Right renal pelvis (tissue), 4 donors: ENCODE measurements around the gene CCDC183. TPM values are rescaled to one million over a fixed set of nuclear protein-coding genes. Genes with fewer than 3 reads are reported as not detected.
"Not testable (repeated sequence)": the region's sequence is repeated elsewhere in the genome, so short reads cannot be mapped to it uniquely, and the experiment has no call there.

Experiments used
- DNase-seq, 4 donors: peaks; one replicate each; pipeline ENCODE4 v3.0.0-alpha.2; 2013; ENCODE audit warnings: low read depth in 4 of 4, low spot score in 3 of 4, missing footprints in 1 of 4
- polyA plus RNA-seq, 4 donors: library from polyadenylated mRNA; unstranded; fragments of 120-200 nt; gene quantifications; one replicate each; pipeline ENCODE4 v1.2.1, GENCODE V29; 2013; ENCODE audit not compliant: insufficient read length in 4 of 4

The CCDC183 gene
- polyA plus RNA-seq, 4 donors: 4.8 to 6.2 (median 5.2) TPM

DNA sequence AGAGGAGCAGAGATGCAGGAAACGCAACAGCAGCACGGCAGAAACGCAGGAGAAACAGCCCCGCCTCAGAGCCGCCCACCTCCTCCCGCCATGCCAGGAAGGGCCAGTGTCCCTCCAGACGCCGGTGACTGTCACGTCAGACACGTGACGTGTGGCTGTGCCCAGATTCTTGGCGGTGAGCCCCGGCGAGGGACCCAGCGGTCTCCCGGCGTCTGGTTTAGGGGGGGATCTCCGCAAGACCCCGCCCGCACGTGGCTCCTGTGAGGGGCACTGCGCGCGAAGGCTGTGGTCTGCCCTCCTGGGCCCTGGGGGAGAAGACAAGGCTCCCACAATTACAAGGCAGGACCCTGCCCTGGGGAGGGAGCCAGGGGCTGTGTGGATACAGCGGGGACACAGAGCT is 35.7 kb upstream of the CCDC183 start:
- no peak for DNase-seq

DNA sequence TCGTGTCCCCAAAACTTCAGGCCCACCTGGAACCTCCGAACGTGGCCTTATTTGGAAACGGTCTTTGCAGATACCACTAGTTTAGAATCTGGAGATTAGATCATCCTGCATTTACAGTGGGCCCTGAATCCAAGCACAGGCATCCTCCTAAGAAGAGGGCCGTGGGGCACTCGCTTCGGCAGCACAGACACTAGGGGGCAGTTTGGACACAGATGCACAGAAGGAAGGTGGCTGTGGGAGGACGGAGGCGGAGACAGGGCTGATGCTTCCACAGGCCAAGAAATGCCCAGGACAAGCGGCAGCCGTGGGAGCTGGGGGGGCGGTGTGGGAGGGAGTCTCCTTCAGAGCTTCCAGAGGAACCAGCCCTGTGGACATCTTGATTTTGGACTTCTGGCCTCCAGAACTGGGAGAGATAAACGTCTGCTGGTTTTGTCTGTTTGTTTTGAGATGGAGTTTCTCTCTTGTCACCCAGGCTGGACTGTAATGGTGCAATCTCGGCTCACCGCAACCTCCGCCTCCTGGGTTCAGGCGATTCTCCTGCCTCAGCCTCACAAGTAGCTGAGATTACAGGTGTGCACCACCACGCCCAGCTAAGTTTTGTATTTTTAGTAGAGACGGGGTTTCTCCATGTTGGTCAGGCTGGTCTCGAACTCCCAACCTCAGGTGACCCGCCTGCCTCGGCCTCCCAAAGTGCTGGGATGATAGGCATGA is 35.1 kb upstream of the CCDC183 start:
- DNase-seq: not testable (repeated sequence)

DNA sequence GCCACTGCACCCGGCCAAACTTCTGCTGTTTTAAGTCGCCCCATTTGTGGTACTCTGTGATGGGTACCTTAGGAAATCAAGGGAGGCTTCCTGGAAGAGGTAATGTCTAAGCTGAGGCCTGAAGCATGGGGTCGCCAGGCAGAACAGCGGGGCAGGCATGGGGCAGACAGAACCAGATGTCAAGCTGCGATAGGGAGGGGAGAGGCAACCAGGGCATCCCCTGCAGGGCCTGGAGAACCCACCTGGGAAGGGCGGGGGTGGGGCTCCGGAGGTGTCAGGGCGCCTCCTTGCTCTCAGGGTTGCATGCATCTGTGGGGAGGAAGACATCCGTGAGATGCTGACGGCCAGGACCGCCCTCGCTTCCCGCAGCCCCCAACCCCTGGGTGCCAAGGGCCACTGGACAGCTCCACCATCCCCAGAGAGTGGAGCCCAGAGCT is 34.6 kb upstream of the CCDC183 start:
- no peak for DNase-seq

DNA sequence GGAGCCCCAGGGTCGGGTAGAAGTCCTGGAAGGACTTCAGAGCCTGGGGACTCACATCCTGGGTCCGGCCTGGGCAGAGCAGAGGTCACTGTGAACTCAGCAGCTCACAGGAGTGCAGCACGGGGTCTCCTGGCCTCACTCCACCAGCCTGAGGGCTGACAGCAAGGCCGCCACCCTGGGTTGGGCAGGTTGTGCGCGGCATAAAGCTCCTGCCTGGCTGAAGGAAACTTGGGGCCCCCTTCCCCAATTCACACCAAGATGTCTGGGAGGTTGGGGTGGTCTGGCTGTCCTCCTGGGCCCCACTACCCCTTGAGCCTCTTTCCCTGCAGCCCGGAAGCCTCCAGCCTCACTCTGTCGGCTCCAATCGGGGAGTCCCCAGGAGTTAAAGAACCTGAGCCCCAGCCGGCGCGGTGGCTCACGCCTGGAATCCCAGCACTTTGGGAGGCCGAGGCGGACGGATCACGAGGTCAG is 33.9 kb upstream of the CCDC183 start:
- DNase-seq: no peak

DNA sequence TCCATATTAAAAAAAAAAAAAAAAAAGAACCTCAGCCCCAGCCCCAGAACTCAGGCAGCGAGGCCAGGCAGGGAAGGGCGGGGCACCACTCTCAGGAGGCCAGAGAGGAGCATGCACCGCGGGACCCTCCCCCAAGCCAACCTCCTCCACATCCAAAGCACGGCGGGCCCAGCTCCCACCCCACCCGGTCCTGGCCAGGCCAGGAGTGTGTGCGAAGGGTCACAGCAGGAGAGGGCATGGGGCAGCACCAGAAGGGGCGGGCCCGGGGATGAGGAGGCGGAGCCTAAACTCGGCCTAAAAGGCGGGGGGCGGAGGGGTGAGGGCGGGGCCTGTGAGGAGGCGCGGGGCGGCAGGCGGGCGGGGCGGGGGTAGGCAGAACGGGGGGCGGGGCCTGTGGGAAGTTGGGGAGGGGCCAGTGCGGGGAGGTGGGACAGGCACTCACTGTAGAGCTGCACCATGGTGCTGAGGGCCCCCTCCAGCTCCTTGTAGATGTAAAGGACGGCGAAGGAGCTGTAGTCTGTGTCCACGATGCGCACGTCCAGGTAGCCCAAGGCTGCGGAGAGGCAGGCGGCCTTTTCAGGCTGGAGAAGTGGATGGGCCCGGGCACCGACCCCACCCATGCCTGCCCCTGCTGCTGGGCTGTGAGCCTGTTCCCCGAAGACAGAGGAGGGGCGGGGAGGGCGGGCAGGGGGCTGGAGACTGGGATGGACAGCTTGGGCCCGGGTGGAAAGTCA is 33.1 kb upstream of the CCDC183 start:
- no peak for DNase-seq

DNA sequence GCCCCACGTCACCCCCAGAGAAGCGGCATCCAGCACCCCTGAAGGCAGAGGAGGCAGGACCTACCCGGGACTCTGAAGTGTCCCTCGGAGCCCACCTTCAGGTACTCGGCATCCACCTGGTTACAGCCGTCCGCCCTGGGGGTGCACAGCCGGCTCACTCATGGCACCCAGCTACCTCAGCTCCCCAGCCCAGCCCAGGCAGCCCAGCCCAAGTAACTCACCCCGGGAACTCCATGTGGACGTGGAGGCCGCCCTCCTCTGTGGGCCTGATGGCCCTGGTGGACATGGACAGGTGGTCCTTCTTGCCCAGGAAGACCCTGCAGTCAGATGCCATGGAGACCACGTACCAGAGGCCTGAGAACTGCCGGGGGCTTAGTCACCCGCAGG is 32.5 kb upstream of the CCDC183 start:
- no peak for DNase-seq

DNA sequence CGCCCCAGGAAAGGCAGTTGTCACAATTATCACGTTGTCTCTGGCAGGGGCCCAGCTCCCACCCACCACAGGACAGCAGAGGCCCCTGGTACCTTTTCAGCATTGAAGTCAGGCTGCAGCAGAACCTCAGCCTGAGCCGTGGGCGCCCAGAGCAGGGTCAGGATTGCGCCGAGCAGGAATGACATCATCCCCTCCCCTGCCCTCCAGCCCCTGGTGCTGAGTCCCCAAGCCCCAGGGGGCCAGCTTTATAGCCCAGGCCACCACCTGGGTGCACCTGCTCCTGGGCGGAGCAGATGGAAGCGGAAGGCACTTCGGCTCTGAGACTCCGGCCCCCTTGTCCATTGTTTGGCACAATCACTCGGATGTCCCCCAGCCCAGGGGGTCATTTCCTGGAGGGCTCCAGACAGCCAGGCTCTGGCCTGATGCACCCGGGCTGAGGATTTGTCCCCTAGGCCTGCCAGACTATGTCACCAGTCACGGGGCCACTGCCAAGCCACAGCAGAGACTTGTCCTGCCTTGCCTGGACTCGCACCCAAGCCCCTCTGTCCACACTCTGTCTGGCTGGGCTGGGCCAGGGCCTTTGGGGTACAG is 31.7 kb upstream of the CCDC183 start, which contains the start of gene LCN15:
TSS of gene LCN15 (minus strand) at position 218 of the 591 bp plus-strand sequence. CDS start at position 188, 30 bp downstream.
- DNase-seq: no peak

DNA sequence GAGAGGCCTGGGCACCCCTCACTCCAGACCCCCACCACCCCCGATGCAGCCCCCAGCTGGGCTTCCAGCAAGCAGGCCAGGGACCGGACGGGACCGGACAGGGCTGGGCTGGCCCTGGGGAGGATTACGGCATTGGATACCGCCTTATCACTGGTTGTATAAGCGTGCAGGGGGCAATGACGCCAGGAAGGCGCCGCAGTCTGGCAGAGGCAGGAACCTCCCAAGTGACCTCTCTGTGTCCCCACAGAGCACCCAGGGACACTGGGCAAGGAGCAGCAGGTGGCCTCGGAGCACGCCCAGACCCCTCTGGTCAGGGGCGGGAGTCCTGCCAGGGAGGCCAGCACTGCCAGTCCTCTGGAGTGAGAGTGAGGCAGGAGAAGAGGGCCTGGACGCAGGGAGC is 31.1 kb upstream of the CCDC183 start:
- no peak for DNase-seq

DNA sequence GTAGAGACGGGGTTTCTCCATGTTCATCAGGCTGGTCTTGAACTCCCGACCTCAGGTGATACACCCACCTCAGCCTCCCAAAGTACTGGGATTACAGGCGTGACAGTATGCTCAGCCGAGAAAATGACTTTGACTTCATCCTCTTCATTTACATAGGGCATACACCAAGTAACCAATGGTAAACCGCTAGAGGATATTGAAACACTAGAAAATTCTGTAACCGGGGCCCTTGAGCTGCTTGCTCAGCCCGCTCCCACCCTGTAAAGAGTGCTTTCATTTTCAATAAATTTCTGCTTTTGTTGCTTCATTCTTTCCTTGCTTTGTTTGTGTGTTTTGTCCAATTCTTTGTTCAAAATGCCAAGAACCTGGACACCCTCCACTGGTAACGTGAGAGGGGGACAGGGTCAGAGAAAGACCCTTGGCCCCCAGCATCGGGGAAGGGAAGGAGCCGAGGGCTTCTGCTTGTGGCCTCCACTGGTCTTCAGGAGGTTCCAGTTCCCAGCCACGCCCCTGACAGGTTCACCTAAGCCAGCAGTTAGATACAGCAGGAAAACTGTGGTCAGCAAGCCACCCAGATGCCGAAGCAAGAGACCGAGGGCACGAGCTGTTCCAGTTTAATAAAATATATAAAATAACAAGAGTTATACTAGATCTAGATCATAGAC is 30.3 kb upstream of the CCDC183 start:
- not testable (repeated sequence) for DNase-seq

DNA sequence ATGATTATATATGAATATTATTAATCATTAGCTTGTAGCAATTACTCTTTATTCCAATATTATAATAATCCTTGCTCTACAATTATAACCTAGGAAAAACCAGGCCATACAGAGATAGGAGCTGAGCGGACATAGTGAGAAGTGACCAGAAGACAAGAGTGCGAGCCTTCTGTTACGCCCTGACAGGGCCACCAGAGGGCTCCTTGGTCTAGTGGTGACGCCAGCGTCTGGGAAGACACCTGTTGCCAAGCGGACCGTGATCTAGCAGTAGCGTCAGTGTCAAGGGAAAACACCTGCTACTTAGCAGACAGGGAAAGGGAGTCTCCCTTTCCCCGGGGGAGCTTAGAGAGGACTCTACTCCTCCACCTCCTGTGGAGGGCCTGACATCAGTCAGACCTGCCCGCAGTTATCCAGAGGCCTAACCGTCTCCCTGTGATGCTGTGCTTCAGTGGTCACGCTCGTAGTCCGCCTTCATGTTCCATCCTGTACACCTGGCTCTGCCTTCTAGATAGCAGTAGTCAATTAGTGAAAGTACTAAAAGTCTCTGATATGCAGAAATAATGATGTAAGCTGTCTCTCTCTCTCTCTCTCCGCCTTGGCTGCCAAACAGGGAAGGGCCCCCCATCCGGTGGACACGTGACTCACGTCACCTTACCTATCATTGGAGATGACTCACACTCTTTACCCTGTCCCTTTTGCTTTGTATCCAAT is 29.6 kb upstream of the CCDC183 start:
- DNase-seq: not testable (repeated sequence)

DNA sequence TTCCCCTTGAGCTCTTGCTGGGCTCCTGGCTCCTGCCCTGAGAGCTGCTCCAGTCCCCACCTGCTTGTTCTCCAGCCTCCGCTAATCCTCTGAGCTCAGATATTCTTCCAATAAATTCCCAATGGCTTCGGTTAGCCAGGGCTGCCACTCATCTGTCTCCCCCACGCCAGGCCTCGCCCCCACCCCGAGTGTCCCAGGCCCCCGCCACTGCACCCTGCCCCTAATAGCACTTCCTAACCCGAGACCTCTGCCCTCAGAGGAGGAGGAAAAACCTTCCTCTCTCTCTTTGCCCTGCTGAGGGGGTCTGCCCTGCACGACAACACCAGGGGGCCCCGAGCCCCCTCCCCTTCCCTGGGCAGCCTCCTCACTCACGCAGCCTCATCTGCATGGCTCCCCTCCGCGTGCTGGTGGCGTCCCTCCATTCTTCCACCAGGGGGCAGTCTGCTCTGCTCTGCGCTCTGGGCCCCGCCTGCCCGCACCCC is 26.4 kb upstream of the CCDC183 start:
- DNase-seq: no peak

DNA sequence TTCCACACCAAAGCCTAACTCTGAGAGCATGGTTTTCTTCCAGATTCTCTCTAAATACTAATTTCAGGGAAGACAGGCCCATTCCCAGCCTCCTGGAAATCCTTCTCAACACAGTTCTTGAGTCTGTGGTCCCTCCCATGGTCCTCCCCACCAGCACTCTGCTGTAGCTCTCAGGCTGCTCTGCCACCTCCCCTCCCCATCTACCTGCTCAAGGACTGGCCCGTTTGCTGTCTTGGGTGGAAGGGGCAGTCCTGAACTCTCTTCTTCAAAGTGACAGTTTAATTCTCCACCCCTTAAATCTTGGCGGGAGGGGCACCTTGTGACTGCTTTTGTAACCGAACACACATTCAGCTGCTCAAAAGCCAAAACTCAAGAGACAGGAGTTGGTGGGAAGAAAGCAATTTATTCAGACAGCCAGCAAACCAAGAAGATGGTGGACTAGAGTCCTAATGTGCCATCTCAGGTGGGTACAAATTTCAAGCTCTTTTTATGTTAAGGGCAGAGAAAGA is 24.2 kb upstream of the CCDC183 start:
- DNase-seq: no peak

DNA sequence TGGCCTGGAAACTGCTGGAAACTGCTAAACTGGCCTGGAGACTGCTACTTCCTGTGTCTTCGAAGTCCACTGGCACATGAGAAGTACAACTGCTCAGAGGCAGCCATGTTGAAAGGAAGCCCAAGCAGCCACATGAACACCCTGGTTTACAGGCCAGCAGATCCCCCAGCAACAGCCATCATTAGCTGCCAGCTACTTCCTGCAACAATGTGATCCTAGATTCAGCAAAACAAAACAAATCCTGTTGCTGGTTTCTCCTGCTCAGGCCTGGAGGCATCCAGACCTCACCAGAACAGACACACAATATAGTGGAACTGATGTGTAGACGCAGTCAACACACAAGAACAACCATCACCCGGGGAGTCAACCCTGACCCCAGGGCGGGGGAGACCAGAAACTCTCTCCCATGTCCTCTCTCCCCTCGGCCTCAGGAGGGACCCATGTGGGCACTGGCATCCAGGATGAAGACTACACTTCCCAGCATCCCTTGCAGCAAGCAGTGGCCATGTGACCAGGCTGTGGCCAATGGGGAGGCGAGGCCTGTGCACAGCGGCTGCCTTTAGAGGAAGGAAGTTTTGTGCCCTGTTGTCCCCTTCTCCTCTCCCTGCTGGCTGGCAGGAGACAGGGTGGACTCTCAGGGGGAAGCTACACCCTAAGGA is 22.6 kb upstream of the CCDC183 start:
- DNase-seq: no peak

DNA sequence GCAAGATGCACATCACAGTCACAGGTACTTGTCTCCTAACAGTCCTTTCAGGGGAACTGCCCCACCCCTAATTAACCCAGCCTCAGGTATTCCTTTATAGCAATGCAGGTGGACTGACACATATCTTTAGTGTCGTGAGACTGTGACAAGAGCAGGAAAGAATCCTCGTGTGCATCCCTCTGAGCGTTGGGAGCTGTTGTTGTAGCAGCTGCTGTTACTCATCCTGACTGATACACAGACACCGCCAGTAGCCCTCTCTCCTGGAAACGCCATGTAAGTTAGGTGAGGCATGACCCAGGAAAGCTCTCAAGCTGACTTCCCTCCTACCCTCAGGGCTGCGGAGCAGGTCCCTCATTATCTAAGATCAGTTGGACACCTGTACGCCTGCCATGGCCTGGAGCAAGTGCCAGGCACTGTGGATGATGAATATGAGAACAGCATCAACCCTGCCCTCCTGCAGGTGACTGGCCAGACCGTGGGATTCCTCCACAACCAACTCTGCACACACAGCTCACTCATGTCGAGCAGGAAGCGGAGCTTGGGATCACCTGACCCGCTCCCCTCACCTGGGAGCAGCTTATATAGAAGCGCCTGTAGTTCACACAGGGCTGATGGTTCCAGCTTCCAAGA is 21.6 kb upstream of the CCDC183 start:
- no peak for DNase-seq

DNA sequence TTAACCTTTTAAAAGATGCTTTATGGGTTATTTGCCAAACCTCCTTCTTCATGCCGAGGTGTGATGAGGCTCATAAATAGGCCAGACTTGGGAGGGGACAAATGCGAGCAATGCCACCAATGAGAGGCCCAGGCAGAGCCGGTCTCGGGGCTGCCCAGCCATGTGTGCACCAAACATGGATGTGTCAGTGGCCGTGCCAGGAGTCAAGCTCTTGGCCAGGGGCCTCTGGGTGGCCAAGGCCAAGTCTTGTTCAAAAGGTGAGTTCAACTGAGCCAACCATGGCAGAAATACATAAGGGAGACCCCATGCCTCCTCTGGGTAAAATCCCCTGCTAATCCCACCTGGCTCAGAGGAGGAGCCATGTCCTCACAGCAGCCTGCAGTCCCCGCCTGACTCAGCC is 20.9 kb upstream of the CCDC183 start:
- DNase-seq: no peak

DNA sequence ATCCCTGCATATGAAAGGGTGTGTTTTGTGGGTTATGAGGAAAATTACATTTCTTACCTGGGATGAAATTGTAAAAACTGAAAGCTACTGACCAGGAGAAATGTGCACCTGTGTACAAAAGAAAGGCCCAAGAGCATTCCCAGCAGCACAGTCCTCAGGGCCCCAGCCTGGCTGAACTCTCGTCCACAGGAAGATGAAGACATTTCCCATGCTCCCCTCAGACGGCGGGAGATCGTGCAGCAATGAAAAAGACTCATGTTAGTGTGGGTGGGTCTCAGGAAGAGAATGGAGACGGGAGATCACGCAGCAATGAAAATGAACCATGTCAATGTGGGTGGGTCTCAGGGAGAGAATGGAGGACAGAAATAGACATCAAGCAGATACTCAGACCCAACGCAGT is 19.2 kb upstream of the CCDC183 start:
- DNase-seq: no peak

DNA sequence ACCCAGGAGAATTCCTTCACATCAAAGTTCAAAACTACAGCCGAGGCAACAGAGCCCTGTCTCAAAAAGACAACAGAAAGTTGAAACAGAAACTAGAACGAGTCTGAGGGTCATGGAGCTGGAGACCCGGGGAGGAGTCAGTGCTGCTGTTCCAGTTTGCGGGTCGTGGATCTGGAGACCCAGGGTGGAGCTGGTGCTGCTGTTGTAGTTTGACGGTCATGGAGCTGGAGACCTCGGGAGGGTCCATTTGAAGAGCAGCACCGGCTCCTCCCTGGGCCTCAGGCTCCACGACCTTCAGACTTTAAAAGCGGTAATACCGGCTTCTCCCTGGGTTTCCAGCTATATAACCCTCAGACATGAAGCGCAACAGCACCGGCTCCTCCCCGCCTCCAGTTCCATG is 18.8 kb upstream of the CCDC183 start:
- no peak for DNase-seq

DNA sequence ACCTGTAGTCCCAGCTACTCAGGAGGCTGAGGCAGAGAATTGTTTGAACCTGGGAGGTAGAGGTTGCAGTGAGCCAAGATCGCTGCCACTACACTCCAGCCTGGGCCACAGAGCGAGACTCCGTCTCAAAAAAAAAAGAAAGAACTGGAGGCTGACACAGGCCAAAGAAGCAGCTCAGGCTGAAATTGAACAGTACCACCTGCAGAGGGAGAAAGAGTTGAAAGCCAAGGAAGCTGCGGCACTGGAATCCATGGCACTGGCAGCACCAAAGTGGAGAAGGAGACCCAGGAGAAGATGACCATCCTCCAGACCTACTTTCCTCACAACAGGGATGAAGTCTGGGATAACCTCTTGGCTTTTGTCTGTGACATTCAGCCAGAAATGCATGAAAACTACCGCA is 16.3 kb upstream of the CCDC183 start:
- no peak for DNase-seq

DNA sequence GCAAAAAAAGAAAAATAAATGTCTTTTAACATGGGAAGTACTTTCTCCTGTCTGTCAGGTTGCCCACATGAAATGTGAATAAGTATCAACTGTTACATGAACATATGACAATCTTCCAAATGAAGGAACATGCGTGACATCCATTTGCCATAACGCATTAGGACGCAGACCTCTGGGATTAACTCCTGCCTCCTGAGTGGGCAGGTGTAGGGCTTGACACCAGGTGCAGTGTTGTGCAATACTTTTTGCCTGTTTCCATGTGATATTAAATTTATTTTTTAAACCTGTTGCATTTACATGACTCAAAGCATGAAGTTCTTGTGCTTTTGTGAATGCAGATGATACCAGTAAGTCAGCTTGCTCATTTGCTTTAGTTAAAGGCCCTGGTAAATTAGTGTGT is 13.7 kb upstream of the CCDC183 start:
- DNase-seq: no peak
